MCF 10A (cell line): Measurements from ENCODE around the gene METTL16. TPM values are rescaled to one million over a fixed set of nuclear protein-coding genes. Genes with fewer than 3 reads are reported as not detected.

Experiments used
- BruUV-seq: library from RNA; stranded (reverse); fragments of 400-500 nt; replicated peaks from 2 replicates; lab custom pipeline; 2021; lab: Mats Ljungman, UMichigan
- CTCF ChIA-PET: fragments of 300-600 bp; sonication (Branson Sonifier 250); formaldehyde crosslinking; extraction: SDS; loops from one replicate; lab custom pipeline; 2021; ENCODE audit warnings: antibody characterized with exemption, inconsistent platforms; lab: Yijun Ruan, JAX
- POLR2A ChIA-PET: fragments of 300-600, 350-650 bp; sonication (Branson Sonifier 250); formaldehyde crosslinking; extraction: SDS; loops from one replicate; lab custom pipeline; 2020; ENCODE audit warnings: antibody characterized with exemption, inconsistent platforms; lab: Yijun Ruan, JAX
- DNase-seq: peaks from one replicate; pipeline ENCODE4 v3.0.0-alpha.2; 2018; ENCODE audit not compliant: unreplicated experiment
- H3K27ac Mint-ChIP-seq: one replicate; pipeline ENCODE4 v1.8.0; 2022; ENCODE audit warnings: mild to moderate bottlenecking, low read depth, mixed read lengths; ENCODE audit not compliant: unreplicated experiment
- H3K27me3 Mint-ChIP-seq: one replicate; pipeline ENCODE4 v1.8.0; 2022; ENCODE audit warnings: mixed read lengths; ENCODE audit not compliant: insufficient read depth, unreplicated experiment
- H3K36me3 Mint-ChIP-seq: one replicate; pipeline ENCODE4 v1.8.0; 2022; ENCODE audit warnings: mild to moderate bottlenecking, moderate library complexity, mixed read lengths; ENCODE audit not compliant: insufficient read depth, unreplicated experiment
- H3K4me1 Mint-ChIP-seq: one replicate; pipeline ENCODE4 v1.8.0; 2022; ENCODE audit warnings: mixed read lengths; ENCODE audit not compliant: insufficient read depth, unreplicated experiment
- H3K4me3 Mint-ChIP-seq: one replicate; pipeline ENCODE4 v1.8.0; 2022; ENCODE audit warnings: mild to moderate bottlenecking, moderate library complexity, mixed read lengths; ENCODE audit not compliant: unreplicated experiment
- H3K9me3 Mint-ChIP-seq: one replicate; pipeline ENCODE4 v1.8.0; 2022; ENCODE audit warnings: mixed read lengths; ENCODE audit not compliant: unreplicated experiment
- intact Hi-C: fragments of 100-400 bp; cut with micrococcal nuclease; formaldehyde crosslinking; loops from 2 replicates; pipeline ENCODE4 v1.14.1; 2022
- total RNA-seq: library from RNA; stranded (reverse); gene quantifications from 2 replicates; pipeline ENCODE4 v1.2.3, GENCODE V29; 2022
- TF ChIP-seq, protein P1 (sequence below): fragments of 200-600 bp; IDR thresholded peaks from one replicate; pipeline ENCODE4 v1.8.0; 2022; ENCODE audit warnings: antibody characterized with exemption, mild to moderate bottlenecking; ENCODE audit not compliant: unreplicated experiment

The METTL16 gene
- total RNA-seq, 1 experiment from 2014 or later: 41.4 TPM

DNA sequence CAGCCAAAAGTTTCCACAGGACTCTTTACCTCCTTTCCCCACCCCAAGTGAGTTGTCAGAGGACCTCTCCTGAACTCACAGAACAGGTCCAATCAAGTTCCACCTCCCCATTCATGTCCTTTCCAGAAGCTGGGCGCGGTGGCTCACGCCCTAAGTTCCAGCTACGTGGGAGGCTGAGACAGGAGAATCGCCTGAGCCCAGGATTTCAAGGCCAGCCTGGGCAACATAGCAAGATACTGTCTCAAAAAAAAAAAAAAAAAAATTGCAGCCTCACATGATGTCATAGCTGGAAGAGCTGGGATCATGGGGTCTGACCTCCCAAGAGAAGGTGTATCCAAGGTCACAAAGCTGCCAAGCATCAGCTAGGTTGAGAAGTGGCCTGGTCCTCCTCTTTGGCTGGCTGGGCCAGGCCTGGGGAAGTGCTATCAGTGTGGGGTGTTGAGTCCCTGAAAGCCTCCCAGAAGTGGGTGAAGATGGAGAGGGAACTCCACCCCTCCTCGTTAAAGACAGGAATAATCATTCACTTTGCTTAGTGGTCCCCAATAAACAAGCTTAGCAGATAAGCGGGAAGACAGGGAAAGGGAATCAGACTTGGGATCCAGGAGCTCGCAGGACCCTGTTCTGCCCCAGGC is 105.3 kb downstream of the METTL16 start:
- intact Hi-C loops: no loop called here
- DNase-seq: peak; percentile 69
- ChIA-PET POLR2A (interaction anchor here (0.6 to 5.6 kb wide), 13 partner anchors 7 to 443 kb away, joined by 3 to 77 read pairs (median 6); partner anchors contain the start of genes PAFAH1B1, SGSM2 and TSR1), CTCF (interaction anchor here (0.5 to 14.4 kb wide), 10 partner anchors 9 to 1350 kb away, joined by 3 to 309 read pairs (median 4); no protein-coding TSS in a partner anchor)
- BruUV-seq: TSS peak; percentile 47
- Mint-ChIP-seq H3K4me1 (peaks cover 36% of the 10 kb centered on the region), H3K36me3 (peaks cover 6% of the 10 kb centered on the region), H3K27me3 (no peaks in the 10 kb centered on the region), H3K9me3 (no peaks in the 10 kb centered on the region), H3K4me3 (peak overlapping the region; percentile 65), H3K27ac (peak overlapping the region; percentile 98)
- TF ChIP-seq, protein P1, sequence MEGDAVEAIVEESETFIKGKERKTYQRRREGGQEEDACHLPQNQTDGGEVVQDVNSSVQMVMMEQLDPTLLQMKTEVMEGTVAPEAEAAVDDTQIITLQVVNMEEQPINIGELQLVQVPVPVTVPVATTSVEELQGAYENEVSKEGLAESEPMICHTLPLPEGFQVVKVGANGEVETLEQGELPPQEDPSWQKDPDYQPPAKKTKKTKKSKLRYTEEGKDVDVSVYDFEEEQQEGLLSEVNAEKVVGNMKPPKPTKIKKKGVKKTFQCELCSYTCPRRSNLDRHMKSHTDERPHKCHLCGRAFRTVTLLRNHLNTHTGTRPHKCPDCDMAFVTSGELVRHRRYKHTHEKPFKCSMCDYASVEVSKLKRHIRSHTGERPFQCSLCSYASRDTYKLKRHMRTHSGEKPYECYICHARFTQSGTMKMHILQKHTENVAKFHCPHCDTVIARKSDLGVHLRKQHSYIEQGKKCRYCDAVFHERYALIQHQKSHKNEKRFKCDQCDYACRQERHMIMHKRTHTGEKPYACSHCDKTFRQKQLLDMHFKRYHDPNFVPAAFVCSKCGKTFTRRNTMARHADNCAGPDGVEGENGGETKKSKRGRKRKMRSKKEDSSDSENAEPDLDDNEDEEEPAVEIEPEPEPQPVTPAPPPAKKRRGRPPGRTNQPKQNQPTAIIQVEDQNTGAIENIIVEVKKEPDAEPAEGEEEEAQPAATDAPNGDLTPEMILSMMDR: no peak

DNA sequence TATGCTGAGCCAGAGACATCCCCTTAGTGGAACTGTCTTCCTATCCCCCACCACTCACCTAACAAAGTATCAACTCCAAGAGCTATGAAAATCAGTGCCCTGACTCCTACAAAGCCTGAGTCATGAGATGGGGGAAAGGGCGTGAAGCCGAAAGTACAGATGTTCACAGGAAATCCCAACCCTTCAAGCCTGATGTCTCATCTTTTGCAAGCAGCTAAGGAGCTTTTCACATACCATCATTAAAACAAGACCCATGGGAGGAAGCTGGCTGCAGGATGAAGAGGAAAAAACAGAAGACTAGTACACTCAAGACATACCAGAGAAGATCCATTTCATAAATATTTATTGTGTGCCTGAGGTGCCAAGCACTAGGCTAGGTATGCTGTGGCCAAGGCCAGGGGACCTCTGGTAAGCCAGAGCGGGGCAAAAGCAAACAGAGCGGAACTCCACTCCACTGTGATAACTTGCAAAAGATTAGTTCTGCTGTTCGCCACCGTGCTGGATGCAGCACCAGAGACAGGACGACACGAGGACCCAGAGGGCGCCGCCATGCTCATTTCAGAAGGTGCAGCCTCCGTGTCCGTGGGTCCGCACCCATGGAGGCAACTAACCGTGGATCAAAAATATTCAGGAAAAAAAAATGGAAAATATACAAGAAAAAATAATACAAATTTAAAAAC is 106.3 kb downstream of the METTL16 start:
- TF ChIP-seq, protein P1: no peak
- Mint-ChIP-seq H3K4me3 (peak overlapping the region; percentile 66), H3K9me3 (no peaks in the 10 kb centered on the region), H3K27ac (peak overlapping the region; percentile 98), H3K36me3 (peaks cover 6% of the 10 kb centered on the region), H3K27me3 (no peaks in the 10 kb centered on the region), H3K4me1 (peaks cover 36% of the 10 kb centered on the region)
- ChIA-PET CTCF (interaction anchor here (0.6 to 4.6 kb wide), 4 partner anchors 11 to 55 kb away, joined by 3 to 27 read pairs (median 14); no protein-coding TSS in a partner anchor), POLR2A (interaction anchor here (0.7 to 5.6 kb wide), 8 partner anchors 10 to 106 kb away, joined by 3 to 77 read pairs (median 9); partner anchors contain the start of genes METTL16 and TSR1)
- intact Hi-C loops: no loop called here
- BruUV-seq: TSS peak; percentile 52
- peak; percentile 91 for DNase-seq

- peaks cover 45% of the 10 kb centered on the region for H3K4me1 Mint-ChIP-seq
- CTCF ChIA-PET: interaction anchor here (0.7 to 4.6 kb wide), 4 partner anchors 13 to 686 kb away, joined by 3 to 27 read pairs (median 12); no protein-coding TSS in a partner anchor
- no peaks in the 10 kb centered on the region for H3K9me3 Mint-ChIP-seq
- H3K36me3 Mint-ChIP-seq: peaks cover 6% of the 10 kb centered on the region
- H3K27ac Mint-ChIP-seq: no peak overlapping the region
- TF ChIP-seq, protein P1: no peak
- no peak for DNase-seq
- intact Hi-C loops: no loop called here
- BruUV-seq: no TSS peak
- no peaks in the 10 kb centered on the region for H3K27me3 Mint-ChIP-seq
- H3K4me3 Mint-ChIP-seq: peak overlapping the region; percentile 87
- POLR2A ChIA-PET: interaction anchor here (1.8 to 5.6 kb wide), 4 partner anchors 10 to 67 kb away, joined by 6 to 77 read pairs (median 16); partner anchors contain the start of gene TSR1
Observed at GRCh38 chr17:2403044-2403443, 108.6 kb downstream of the METTL16 start.

- Mint-ChIP-seq H3K4me1 (peaks cover 49% of the 10 kb centered on the region), H3K27me3 (no peaks in the 10 kb centered on the region), H3K4me3 (peak overlapping the region; percentile 87), H3K27ac (no peak overlapping the region), H3K9me3 (no peaks in the 10 kb centered on the region), H3K36me3 (peaks cover 6% of the 10 kb centered on the region)
- TF ChIP-seq, protein P1: no peak
- intact Hi-C loops: no loop called here
- DNase-seq: no peak
- POLR2A ChIA-PET: interaction anchor here (0.5 to 5.6 kb wide), 7 partner anchors 10 to 108 kb away, joined by 3 to 77 read pairs (median 16); partner anchors contain the start of genes METTL16 and TSR1
- no TSS peak for BruUV-seq
- CTCF ChIA-PET: interaction anchor here (0.7 to 4.6 kb wide), 4 partner anchors 14 to 686 kb away, joined by 3 to 27 read pairs (median 12); no protein-coding TSS in a partner anchor
Observed at GRCh38 chr17:2402544-2402943, 109.1 kb downstream of the METTL16 start.
